K562 (cell line): ENCODE measurements around the gene FAM32A.

Experiments
- BDP1 ChIP-seq: IDR thresholded peaks from 3 replicates; pipeline ENCODE4 v1.6.1; 2011; ENCODE audit not compliant: insufficient read length, insufficient read depth
- BHLHE40 ChIP-seq: IDR thresholded peaks from 2 replicates; pipeline ENCODE4 v1.6.1; 2011; ENCODE audit warnings: low read length, improper control_type of control experiment
- CBFA2T2 ChIP-seq: fragments of 450-650 bp; conservative IDR thresholded peaks from 2 replicates; pipeline ENCODE4 v1.6.1; 2017; ENCODE audit warnings: mild to moderate bottlenecking
- CCAR2 ChIP-seq: fragments of 200-400 bp; formaldehyde crosslinking; IDR thresholded peaks from 2 replicates; pipeline ENCODE4 v1.6.1; 2017; ENCODE audit warnings: mild to moderate bottlenecking, low read depth, low read length
- E2F5 ChIP-seq: sonication (generic); formaldehyde crosslinking; IDR thresholded peaks from 2 replicates; pipeline ENCODE4 v1.8.0; 2022; ENCODE audit warnings: mild to moderate bottlenecking, missing genetic modification reagents
- HMG20B ChIP-seq: fragments of 250-450 bp; sonication (Bioruptor Pico); IDR thresholded peaks from 2 replicates; pipeline ENCODE4 v1.5.0; 2021; ENCODE audit warnings: mild to moderate bottlenecking
- HNRNPH1 ChIP-seq: fragments of 200-400 bp; formaldehyde crosslinking; optimal IDR thresholded peaks from 2 replicates; pipeline ENCODE3; 2017; ENCODE audit warnings: low read depth, mild to moderate bottlenecking, low read length, moderate library complexity
- IRF9 ChIP-seq: fragments of 450-650 bp; IDR thresholded peaks from 2 replicates; pipeline ENCODE4 v1.6.1; 2016; ENCODE audit warnings: missing biosample characterization, missing genetic modification characterization
- NR2C2 ChIP-seq, 2 experiments: fragments of 200-800 bp in 1 of 2; sonication (Bioruptor generic) in 1 of 2; sonication (generic) in 1 of 2; formaldehyde crosslinking in 1 of 2; IDR thresholded peaks; 2 replicates each; pipeline versions ENCODE4 v1.6.1 to v1.8.0; 2016 to 2022; ENCODE audit warnings: mild to moderate bottlenecking in 1 of 2, missing compliant biosample characterization in 1 of 2, missing genetic modification characterization in 1 of 2, missing genetic modification reagents in 1 of 2
- PATZ1 ChIP-seq: fragments of 250-450 bp; sonication (Bioruptor Pico); IDR thresholded peaks from 2 replicates; pipeline ENCODE4 v1.5.0; 2020; ENCODE audit warnings: mild to moderate bottlenecking, borderline replicate concordance
- TARDBP ChIP-seq: fragments of 450-650 bp; IDR thresholded peaks from 2 replicates; pipeline ENCODE4 v1.6.1; 2016
- ZNF274 ChIP-seq: IDR thresholded peaks from 2 replicates; pipeline ENCODE4 v1.6.1; 2011; ENCODE audit warnings: low read depth, mild to moderate bottlenecking, low read length, moderate library complexity, borderline replicate concordance

- no peak for TF ChIP-seq CCAR2
- TF ChIP-seq E2F5 (CRISPR knock-in tag): no peak
- no peak for TF ChIP-seq IRF9 (tag)
- TF ChIP-seq NR2C2 (CRISPR knock-in tag; IDR thresholded peaks at IDR 0.05): no peak
- TF ChIP-seq NR2C2 (tag; IDR thresholded peaks at IDR 0.05): no peak
- no peak for TF ChIP-seq BDP1
- TF ChIP-seq PATZ1 (CRISPR knock-in tag): no peak
- TF ChIP-seq ZNF274: no peak
- no peak for TF ChIP-seq TARDBP
- no peak for TF ChIP-seq HMG20B (CRISPR knock-in tag)
- TF ChIP-seq CBFA2T2: no peak
- no peak for TF ChIP-seq BHLHE40
- no peak for TF ChIP-seq HNRNPH1
Observed at GRCh38 chr19:16164222-16164890, 20.9 kb upstream of the FAM32A start.
